ENCODE measurements around the gene GNG12.

Gene GNG12

GRCh38 chr1:67815303-67816094 is 17.8 kb downstream of the GNG12 start:
- no peak overlapping the region for H3K27ac ChIP-seq
- no peak for TF ChIP-seq ZFX (IDR thresholded peaks at IDR 0.05)
- TF ChIP-seq, protein P1, sequence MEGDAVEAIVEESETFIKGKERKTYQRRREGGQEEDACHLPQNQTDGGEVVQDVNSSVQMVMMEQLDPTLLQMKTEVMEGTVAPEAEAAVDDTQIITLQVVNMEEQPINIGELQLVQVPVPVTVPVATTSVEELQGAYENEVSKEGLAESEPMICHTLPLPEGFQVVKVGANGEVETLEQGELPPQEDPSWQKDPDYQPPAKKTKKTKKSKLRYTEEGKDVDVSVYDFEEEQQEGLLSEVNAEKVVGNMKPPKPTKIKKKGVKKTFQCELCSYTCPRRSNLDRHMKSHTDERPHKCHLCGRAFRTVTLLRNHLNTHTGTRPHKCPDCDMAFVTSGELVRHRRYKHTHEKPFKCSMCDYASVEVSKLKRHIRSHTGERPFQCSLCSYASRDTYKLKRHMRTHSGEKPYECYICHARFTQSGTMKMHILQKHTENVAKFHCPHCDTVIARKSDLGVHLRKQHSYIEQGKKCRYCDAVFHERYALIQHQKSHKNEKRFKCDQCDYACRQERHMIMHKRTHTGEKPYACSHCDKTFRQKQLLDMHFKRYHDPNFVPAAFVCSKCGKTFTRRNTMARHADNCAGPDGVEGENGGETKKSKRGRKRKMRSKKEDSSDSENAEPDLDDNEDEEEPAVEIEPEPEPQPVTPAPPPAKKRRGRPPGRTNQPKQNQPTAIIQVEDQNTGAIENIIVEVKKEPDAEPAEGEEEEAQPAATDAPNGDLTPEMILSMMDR (conservative IDR thresholded peaks at IDR 0.05): no peak

- TF ChIP-seq ZFX (IDR thresholded peaks at IDR 0.05): no peak
- TF ChIP-seq, protein P1 (conservative IDR thresholded peaks at IDR 0.05): no peak
Measured at GRCh38 chr1:67814121-67814772, 19.0 kb downstream of the GNG12 start.

DNA sequence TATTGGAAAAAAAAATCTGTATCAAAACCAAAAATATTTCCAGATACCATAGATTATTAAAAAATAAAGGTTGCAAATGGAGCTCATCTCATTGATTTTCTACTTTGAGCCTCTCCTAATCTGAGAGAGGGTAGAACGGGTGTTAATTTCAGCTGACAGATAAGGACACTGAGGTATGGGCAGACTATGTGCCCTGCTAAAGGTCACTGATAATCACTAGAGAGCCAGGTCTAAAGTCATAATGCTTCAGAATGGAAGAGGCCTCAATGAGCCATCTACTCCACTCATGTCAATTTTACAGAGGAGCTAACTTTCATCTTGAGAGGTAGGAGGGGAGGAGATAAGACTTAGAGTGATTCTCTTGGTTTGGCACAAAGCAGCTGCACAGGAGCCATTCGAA is 21.0 kb downstream of the GNG12 start:
- TF ChIP-seq, protein P1 (conservative IDR thresholded peaks at IDR 0.05): no peak
- no peak for TF ChIP-seq ZFX (IDR thresholded peaks at IDR 0.05)

More at GRCh38 chr1:67814121-67814772, 19.0 kb downstream of the GNG12 start:
- no peak overlapping the region for H3K27ac ChIP-seq

DNA sequence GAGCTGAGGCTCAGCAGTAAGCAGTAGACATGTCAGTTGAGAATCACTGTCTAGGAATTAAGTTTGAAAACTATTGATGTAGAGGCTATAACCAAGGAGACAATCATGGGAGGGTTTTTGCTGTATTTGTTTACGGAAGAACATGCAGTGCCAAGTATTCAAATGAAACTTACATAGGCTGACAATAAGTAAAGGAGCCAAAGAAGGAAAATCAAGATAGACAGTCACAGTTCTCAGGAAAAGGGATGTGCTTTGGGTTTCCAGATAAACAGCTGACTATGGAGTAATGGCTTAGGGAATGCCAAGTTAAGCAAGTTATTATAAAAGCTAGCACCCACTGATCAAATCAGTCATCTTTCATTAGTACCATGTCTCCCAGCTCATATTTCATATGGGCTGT is 21.5 kb downstream of the GNG12 start:
- TF ChIP-seq, protein P1 (conservative IDR thresholded peaks at IDR 0.05): no peak
- no peak for TF ChIP-seq ZFX (IDR thresholded peaks at IDR 0.05)
- H3K27ac ChIP-seq: no peak overlapping the region

More for the DNA sequence above, 21.0 kb downstream of the GNG12 start:
- H3K27ac ChIP-seq: no peak overlapping the region

DNA sequence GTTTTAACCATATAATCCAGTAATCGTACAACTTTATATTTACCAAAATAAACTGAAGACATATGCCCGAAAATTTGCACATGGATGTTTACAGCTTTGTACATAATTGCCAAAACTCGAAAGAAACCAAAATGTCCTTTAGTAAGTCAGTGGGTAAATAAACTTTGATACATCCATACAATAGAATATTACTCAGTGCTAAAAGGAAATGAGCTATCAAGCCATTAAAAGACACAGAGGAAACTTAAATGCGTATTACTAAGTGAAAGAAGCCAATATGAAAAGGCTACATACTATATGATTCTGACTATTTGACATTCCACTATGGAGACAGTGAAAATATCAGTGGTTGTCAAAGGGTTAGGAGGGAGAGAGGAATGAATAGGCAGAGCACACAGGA is 23.4 kb downstream of the GNG12 start:
- TF ChIP-seq ZFX (IDR thresholded peaks at IDR 0.05): no peak
- TF ChIP-seq, protein P1 (conservative IDR thresholded peaks at IDR 0.05): no peak
- no peak overlapping the region for H3K27ac ChIP-seq

GRCh38 chr1:67807282-67807681 is 26.0 kb downstream of the GNG12 start:
- TF ChIP-seq ZFX (IDR thresholded peaks at IDR 0.05): no peak
- TF ChIP-seq, protein P1 (conservative IDR thresholded peaks at IDR 0.05): no peak
- H3K27ac ChIP-seq: no peak overlapping the region

DNA sequence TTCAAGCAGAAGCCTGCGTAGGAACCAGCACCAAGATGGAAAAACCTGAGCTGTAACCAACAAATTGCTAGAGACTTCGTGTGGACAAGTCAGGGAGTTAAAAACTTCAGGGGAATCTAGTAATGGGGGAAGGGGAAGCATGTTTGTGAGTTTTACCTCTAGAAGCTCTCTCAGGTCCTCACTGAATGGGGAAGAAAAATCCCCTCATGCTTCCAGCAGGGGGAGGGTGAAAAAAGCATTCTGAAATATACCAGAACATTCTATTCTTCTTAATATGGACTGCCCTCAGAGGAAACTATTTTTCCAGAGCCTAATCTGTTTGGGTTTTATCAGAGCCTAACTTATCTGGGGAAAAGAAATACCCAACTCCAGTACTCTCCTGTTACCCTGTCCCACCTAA is 28.6 kb downstream of the GNG12 start:
- no peak for TF ChIP-seq ZFX (IDR thresholded peaks at IDR 0.05)
- TF ChIP-seq, protein P1 (conservative IDR thresholded peaks at IDR 0.05): no peak
- H3K27ac ChIP-seq: no peak overlapping the region

All from C4-2B (cell line).